HG02588 (cell line): ENCODE results near the gene OSTN.
"Not testable (repeated sequence)": the region's sequence is repeated elsewhere in the genome, so short reads cannot be mapped to it uniquely, and the experiment has no call there.

ENCODE experiments used
- ATAC-seq: cut with Tn5 transposase; IDR thresholded peaks from one replicate; pipeline ENCODE4 v1.9.1; 2021; ENCODE audit warnings: mild to moderate bottlenecking, moderate library complexity; ENCODE audit not compliant: unreplicated experiment

Gene OSTN, protein sequence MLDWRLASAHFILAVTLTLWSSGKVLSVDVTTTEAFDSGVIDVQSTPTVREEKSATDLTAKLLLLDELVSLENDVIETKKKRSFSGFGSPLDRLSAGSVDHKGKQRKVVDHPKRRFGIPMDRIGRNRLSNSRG

DNA sequence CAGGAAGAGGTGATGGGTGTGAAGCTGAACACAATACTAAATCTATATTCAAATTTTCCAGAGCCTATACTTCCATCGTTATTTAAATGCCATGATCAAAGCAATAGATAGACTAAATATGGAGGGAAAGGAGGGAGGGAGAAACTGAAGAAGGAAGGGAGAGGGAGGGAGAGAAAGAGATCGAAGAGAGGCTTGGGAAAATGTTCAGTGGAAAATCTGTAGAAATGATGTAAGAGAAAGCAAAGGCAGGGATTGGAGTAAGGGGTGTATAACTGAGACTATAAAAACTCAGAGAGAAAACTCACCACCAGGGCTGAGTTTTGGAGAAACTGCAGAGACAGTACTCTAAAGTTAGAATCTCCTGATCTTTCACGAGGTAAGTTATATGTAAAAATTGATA, at the start of gene OSTN:
OSTN (plus strand) TSS at position 310 of the 400 bp plus-strand sequence. CDS start 13,292 bp downstream, outside the sequence.
- ATAC-seq = no peak

DNA sequence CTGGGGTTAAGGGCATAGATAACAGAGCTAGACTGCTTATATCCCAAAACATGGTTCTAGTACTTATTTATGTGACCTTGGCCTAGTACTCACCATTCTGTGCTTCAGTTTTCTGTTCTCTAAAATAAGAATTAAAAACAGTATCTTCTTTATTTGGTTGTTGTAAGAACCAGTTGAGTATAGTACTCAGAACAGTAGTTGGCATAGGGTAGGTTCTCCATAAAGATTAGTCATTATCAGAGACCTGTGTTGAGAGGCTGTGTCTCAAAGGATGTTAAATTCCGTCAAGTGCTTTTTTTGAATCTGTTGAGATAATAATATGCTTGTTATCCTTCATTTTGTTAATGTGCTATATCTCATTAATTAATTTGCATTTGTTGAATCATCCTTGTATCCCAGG, 47.4 kb upstream of the OSTN start:
- no peak for ATAC-seq

DNA sequence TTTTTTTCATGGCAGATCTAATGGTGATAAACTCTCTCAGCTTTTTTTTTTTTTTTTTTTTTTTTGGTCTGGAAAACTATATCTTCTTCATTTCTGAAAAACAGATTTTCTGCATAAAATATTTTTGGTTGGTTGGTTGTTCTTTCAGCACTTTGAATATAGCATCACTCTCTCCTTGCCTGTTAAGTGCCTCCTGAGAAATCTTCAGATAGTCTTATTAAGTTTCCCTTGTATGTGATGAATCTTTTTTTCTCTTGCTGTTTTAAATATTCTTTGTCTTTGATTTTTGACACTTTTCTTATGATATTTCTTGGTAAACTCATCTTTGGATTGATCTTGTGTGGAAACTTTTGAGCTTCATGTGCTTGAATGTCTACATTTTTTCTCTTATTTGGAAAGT, 44.2 kb upstream of the OSTN start:
- ATAC-seq = no peak

DNA sequence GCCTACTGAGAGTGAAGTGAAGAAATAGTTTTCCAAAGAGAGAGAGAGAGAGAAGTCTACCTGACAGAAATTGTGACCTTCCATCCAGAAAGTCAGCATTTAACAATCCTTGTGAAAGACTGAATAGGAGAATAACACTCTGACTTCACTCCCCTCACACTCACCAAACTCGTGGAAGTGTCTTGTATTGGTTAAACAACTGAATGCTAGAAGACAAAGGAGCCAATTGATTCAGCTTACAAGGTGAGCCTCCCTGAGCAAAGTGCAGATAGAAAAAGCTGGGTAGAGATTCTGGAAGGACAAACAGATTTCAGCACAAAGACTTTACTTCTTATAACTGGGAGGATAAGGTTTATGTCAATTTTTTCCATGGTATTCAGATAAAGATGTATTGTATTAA, 40.8 kb upstream of the OSTN start:
- ATAC-seq = no peak

DNA sequence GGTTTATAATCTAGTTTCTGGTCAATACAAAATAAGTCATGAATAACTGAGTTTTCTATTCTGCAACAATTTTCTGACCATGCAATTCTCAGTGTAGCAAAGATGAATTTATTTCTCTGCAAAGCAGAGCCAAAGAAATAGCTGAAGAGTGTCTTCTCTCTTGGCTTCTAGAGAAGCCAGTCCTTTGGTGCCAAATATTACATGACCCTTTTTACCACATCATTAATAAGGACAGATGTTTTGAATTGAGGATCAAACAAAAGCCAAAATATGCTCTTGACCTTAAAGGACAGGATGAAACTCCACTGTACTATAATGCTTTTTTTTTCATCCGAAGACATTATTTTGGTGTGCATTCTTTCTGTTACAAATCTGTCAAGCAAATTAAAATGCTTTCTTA, 40.2 kb upstream of the OSTN start:
- no peak for ATAC-seq

DNA sequence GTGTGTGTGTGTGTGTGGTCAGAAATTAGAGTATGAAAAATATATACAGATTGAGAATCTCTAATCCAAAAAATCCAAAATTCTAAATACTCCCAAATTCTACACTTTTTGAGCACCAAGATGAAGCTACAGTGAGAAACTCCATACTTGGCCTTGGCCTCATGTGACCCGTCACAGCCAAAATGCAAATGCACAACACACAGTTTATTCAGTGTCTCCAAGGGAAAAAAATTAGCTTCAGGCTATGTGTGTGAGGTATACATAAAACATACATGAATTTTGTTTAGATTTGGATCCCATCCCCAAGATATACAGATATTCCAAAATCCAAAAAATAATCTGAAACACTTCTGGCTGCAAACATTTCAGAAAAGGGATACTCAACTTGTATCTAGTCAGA, 33.2 kb upstream of the OSTN start:
- no peak for ATAC-seq

DNA sequence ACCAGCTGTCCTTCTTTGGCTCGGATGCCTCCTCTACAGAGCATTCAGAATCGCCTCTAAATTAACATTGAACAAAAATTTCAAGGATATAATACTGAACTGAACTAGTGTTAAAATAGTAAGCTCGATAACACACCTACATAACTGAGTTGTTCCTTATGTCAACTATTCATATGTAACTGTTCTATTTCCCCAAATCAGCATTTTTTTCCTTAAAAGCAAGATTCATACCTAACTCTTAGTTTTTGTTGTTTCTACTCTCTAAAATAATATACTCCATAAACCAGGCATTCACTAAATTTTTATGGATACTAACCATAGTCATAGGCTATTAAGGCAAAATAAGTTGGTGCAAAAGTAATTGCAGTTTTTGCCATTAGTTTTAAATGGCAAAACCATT, 32.7 kb upstream of the OSTN start:
- ATAC-seq = no peak

DNA sequence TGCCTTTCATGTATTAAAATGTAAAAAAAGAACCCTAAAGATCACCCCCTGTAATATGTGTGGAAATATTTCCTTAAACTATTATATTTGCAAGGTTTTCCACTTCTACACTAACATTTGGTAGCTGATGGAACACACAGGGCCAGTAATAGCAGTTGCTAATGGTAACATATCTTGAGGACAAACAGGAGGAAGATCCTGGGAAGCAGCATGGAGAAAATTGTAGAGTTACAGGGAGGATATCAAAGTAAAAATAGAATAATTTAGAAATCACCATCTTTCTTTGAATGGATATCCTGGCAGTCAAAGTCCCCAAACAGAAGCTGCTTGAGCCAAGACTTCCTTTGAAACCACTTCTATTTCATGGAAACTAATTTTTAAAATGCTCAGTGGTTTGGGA, 29.5 kb upstream of the OSTN start:
- no peak for ATAC-seq

DNA sequence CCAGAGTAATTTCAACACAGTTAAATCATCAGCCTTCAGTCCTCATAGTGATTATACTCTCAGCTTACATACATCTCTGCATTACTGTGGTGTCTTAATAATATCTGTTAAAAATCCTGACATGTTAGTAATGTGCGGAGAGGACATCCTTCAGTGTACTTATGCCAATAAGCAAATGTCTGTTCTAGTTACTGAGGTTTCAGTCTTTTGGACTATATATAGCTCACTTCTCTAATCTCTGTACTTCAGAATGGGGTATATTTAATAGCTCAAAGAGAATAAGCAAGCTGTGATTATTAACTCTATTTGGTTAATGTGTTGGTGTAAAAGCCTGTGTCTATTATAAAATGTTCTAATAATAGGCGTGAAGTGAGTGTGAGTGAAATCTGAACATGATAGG, 28.9 kb upstream of the OSTN start:
- no peak for ATAC-seq

DNA sequence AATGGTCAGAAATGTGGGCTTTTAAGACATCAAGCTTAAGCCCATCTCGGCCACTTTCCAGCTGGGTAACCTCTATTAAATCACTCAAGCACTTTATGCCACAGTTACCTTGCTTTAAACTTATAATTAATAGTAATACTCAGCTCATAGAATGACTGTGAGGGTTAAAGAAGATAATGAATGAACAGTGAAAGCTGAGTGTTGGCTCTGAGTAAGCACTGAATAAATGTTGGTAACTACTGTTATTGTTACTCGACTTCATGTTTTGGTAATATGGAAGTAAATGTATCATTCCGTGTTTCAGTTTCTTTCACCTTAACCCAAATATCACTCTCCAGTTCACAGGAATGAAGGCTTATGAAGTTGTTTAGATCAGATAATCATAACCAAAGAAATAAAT, 23.9 kb upstream of the OSTN start:
- ATAC-seq = no peak

DNA sequence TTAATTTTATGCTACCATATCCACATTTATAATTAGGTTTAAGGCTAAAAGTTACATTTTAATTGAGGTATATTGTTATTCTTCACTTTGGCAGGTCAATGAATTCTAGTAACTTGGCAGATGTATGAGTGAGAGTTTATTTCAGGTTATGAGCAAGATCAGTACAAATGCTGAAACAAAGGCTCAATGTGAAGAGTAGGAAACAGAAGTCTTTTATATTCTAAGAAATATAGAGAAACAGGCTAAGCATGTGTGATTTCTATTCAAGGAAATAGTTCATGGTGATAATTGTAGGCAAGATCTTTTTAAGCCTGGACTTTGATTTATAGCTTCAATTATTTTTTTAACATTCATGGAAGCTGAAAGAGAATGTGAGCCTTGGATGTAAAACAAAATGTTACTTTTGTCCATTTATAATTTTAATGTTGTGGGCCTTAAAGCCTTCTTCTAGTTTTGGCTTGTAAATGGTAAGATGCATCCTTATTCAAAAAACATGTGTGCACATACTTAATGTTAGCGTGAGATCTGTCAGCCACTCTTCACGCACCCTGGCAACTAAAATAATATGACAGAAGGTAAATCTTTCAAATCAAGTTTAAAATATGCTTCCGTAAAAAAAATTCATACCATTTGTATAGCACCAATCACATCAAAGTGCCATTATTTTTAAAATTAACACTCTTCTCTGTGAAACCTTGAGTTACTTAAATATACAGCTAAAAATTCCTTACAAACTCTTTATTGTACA, 22.8 kb upstream of the OSTN start:
- no peak for ATAC-seq

DNA sequence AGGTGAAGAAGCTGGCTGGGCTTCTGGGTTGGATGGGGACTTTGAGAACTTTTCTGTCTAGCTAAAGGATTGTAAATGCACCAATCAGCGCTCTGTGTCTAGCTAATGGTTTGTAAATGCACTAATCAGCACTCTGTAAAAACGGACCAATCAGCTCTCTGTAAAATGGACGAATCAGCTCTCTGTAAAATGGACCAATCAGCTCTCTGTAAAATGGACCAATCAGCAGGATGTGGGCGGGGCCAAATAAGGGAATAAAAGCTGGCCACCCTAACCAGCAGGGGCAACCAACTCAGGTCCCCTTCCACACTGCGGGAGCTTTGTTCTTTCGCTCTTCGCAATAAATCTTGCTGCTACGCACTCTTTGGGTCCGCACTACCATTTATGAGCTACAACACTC, 13.7 kb upstream of the OSTN start:
- ATAC-seq = not testable (repeated sequence)

DNA sequence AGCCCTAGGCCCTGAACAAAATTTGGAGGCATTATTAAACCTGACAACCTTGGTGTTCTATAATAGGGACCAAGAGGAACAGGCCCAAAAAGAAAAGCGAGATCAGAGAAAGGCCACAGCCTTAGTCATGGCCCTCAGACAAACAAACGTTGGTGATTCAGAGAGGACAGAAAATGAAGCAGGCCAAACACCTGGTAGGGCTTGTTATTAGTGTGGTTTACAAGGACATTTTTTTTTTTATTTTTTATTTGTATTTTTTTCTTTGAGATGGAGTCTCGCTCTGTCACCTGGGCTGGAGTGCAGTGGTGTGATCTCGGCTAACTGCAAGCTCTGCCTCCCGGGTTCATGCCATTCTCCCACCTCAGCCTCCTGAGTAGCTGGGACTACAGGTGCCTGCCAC, 10.8 kb upstream of the OSTN start:
- not testable (repeated sequence) for ATAC-seq

DNA sequence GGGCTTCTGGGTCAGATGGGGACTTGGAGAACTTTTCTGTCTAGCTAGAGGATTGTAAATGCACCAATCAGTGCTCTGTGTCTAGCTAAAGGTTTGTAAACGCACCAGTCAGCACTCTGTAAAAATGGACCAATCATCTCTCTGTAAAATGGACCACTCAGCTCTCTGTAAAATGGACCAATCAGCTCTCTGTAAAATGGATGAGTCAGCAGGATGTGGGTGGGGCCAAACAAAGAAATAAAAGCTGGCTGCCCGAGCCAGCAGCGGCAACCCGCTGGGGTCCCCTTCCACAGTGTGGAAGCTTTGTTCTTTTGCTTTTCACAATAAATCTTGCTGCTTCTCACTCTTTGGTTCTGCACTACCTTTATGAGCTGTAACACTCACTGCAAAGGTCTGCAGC, 6.8 kb upstream of the OSTN start:
- ATAC-seq = not testable (repeated sequence)

DNA sequence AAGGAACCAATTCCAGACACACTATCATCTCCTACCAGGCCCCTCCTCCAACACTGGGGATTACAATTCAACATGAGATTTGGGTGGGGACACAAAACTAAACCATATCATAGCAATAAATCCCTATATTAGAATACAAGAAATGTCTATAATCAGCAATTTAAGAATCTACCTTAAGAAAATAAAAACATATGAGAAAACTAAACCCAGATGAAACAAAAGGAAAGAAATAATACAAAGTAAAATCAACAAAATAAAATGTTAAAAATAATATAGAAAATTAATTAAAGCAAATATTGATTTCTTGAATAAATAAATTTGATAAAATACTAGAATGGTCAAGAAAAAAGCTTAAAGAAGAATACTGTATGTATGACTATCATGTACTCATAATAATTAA, 6.1 kb upstream of the OSTN start:
- no peak for ATAC-seq

DNA sequence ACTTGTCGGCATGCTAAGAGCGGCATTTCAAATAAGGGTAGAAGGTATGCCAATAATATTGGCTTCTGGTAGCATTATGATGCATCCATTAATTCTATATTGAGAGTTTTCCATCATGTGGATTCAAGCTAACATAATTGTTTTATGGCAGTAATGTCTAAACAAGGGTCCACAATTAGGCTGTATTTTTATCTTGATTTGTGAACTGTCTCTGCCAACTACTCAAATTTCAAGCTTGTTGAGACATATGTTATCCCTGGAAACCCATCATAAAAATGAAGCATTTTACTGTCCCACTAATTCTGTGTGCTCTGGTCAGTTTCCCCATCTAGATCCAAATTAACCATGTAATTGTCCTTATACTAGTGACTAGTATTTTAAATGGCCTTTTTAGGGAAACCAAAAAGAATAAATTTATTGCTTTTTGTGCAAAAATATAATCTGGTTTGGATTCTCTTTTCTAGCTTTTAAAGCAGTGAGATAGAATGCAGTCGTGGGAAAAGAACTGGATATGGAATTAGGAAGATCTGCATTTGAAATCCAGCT, 1.2 kb upstream of the OSTN start:
- ATAC-seq = no peak

DNA sequence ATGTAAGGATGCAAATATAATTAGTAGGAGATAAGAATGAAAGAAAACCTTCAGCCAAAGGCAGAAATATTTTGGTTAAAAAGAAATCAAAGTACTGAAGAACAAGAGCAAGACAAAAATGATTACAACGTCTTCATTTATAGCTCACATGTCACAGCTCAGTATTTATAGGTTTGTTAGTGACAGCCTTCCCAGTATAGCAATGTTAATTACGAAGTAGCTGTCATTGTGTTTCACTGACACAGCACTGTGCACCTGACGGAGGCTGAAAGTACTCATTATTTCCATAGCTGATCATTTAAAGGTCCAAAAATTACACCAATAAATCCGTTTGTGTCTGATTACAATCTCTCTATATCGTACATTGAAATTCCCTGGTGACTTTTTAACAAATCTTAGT, 561 bp upstream of the OSTN start:
- no peak for ATAC-seq

DNA sequence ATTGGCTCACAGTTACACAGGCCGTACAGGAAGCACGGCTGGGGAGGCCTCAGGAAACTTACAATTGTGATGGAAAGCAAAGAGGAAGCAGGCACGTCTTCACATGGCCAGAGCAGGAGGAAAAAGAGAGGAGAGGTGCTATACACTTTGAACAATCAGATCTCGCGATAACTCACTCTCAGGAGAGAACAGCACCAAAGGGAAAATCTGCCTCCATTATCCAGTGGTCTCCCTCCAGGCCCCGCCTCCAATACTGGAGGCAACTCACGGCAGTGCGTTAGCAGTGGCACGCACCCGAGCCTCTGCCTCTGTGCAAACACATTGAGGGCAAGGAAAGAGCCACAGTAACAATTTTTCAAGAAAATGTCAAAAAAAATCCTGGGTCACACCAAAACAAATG, 11.0 kb downstream of the OSTN start:
- ATAC-seq = no peak

DNA sequence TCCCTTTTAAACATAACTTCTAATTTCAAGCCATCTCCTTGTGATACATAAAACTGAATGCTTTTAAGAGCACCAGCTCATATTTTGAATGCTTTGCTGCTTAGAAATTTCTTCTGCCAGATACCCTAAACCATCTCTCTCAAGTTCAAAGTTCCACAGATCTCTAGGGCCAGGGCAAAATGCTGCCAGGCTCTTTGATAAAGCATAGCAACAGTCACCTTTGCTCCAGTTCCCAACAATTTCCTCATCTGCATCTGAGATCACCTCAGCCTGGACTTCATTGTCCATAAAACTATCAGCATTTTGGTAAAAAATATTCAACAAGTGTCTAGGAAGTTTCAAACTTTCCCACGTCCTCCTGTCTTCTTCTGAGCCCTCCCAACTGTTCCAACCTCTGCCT, 17.5 kb downstream of the OSTN start:
- ATAC-seq = no peak

DNA sequence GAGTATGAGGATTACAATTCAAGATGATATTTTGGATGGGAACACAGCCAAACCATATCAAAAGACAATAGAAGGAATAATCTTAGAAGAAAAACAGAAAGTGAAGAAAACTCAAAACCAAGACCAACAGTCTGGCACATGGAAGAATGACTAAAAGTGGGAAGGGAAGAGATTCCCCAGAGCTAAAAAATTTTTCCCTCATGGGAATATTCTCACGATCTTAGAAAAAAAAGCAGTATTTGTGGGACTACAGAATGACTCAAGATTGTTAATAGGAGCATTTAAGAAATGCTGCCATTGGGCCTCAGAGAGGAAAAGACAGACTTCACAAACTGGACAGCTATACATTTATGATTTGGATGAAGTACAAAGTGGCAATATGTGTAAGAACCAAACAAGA, 18.3 kb downstream of the OSTN start:
- ATAC-seq = no peak

DNA sequence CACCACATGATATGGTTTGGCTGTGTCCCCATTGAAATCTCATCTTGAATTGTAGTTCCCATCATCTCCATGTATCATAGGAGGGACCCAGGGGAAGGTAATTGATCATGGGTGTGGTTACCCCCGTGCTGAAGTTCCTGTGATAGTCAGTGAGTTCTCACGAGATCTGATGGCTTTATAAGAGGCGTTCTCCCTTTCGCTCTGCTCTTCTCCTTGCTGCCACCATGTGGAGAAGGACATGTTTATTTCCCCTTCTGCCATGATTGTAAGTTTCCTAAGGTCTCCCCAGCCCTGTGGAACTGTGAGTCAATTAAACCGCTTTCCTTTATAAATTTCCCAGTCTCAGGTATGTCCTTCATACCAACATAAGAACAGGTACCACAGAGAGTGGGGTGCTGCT, 21.9 kb downstream of the OSTN start:
- ATAC-seq = no peak

DNA sequence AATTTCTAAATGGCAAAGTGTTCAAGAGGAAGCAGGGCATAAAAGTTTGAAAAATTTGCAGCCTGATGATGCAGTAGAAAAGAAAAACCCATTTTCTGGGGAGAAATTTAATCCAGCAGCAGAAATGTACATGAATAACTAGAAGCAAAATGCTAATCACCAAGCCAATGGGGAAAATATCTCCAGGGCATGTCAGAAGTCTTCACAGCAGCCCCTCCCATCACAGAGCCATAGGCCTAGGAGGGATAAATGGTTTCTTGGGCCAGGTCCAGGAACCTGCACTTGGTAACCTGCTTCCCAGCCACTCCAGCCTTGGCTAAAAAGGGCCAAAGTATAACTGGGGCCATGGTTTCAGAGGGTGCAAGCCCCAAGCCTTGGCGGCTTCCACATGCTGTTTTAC, 22.6 kb downstream of the OSTN start:
- ATAC-seq = no peak

DNA sequence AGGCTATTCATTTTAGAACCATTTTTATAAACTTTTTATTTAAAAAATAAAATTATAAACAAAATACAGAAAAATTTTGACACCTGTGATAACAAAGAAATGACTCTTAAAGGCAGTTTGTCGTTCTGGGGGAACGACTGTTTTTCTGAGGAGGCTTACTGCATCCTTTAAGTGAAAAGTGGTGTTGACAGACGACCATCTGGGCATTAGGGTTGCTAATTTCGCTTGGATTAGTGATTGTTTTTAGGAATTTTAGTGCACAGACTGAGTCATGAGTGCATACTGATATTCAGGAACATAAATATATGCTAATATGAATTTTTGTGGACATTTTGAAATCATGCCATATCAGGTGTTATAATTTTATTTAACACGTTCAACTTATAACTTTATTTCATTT, 28.5 kb downstream of the OSTN start:
- no peak for ATAC-seq
